Naive thymus-derived CD4-positive, alpha-beta T cell (primary cell): Measurements from ENCODE around the gene PACS2. TPM values are rescaled to one million over a fixed set of nuclear protein-coding genes. Genes with fewer than 3 reads are reported as not detected.

Experiments used
- ATAC-seq: fragments of 150-1000 bp; cut with Tn5 transposase; 2 replicates; pipeline ENCODE4 v1.10.0; 2021; ENCODE audit warnings: mild to moderate bottlenecking, moderate library complexity
- CTCF ChIA-PET: fragments of 350-600 bp; sonication (Branson Sonifier 250); formaldehyde crosslinking; loops from one replicate; lab custom pipeline; 2021; ENCODE audit warnings: antibody characterized with exemption; lab: Charles Lee
- POLR2A ChIA-PET: fragments of 350-600 bp; sonication (Branson Sonifier 250); formaldehyde crosslinking; loops from one replicate; lab custom pipeline; 2021; ENCODE audit warnings: antibody characterized with exemption, inconsistent platforms; lab: Charles Lee
- DNase-seq, 9 donors: peaks; one replicate each; pipeline versions ENCODE4 v3.0.0 to v3.0.0-alpha.2; 2020 to 2022; ENCODE audit warnings: mixed read lengths in 1 of 9
- H3K27ac ChIP-seq: one replicate; pipeline ENCODE4 v1.7.0; 2013; ENCODE audit warnings: mild to moderate bottlenecking, low read depth, low read length, moderate library complexity
- H3K27me3 ChIP-seq, 2 donors: one replicate each; pipeline ENCODE4 v1.7.0; 2013; ENCODE audit warnings: low read length in 2 of 2, mild to moderate bottlenecking in 2 of 2, moderate library complexity in 2 of 2; ENCODE audit not compliant: control insufficient read depth in 2 of 2, insufficient read depth in 2 of 2
- H3K36me3 ChIP-seq, 3 experiments: 1 replicate in 2 of 3; 2 replicates in 1 of 3; pipeline ENCODE4 v1.7.0; 2013; ENCODE audit warnings: low read length in 3 of 3, mild to moderate bottlenecking in 3 of 3, moderate library complexity in 1 of 3; ENCODE audit not compliant: insufficient read depth in 3 of 3, control insufficient read depth in 2 of 3
- H3K4me1 ChIP-seq, 2 donors: one replicate each; pipeline ENCODE4 v1.7.0; 2013; ENCODE audit warnings: low read length in 2 of 2, mild to moderate bottlenecking in 2 of 2, moderate library complexity in 1 of 2; ENCODE audit not compliant: control insufficient read depth in 2 of 2, insufficient read depth in 2 of 2
- H3K4me3 ChIP-seq: 2 replicates; pipeline ENCODE4 v1.7.0; 2013; ENCODE audit warnings: mild to moderate bottlenecking, low read length
- H3K9me3 ChIP-seq, 3 experiments: 1 replicate in 2 of 3; 2 replicates in 1 of 3; pipeline ENCODE4 v1.7.0; 2013; ENCODE audit warnings: low read length in 3 of 3; ENCODE audit not compliant: control insufficient read depth in 2 of 3
- H3K27ac Mint-ChIP-seq, 9 donors: one replicate each; pipeline ENCODE4 v1.8.0; 2020 to 2022; ENCODE audit warnings: mixed read lengths in 9 of 9, mild to moderate bottlenecking in 8 of 9, moderate library complexity in 5 of 9, inconsistent platforms in 2 of 9
- H3K27me3 Mint-ChIP-seq, 5 donors: one replicate each; pipeline ENCODE4 v1.8.0; 2021 to 2022; ENCODE audit warnings: mixed read lengths in 5 of 5, mild to moderate bottlenecking in 1 of 5
- H3K36me3 Mint-ChIP-seq, 5 donors: one replicate each; pipeline ENCODE4 v1.8.0; 2020 to 2022; ENCODE audit warnings: mixed read lengths in 5 of 5, mild to moderate bottlenecking in 3 of 5, inconsistent platforms in 1 of 5
- H3K4me1 Mint-ChIP-seq, 7 donors: one replicate each; pipeline ENCODE4 v1.8.0; 2020 to 2022; ENCODE audit warnings: mixed read lengths in 7 of 7, mild to moderate bottlenecking in 3 of 7, inconsistent platforms in 1 of 7
- H3K4me3 Mint-ChIP-seq, 10 donors: one replicate each; pipeline ENCODE4 v1.8.0; 2020 to 2022; ENCODE audit warnings: mild to moderate bottlenecking in 10 of 10, mixed read lengths in 10 of 10, moderate library complexity in 6 of 10, inconsistent platforms in 2 of 10
- H3K9me3 Mint-ChIP-seq, 11 donors: one replicate each; pipeline ENCODE4 v1.8.0; 2020 to 2022; ENCODE audit warnings: mixed read lengths in 11 of 11, mild to moderate bottlenecking in 4 of 11, inconsistent platforms in 1 of 11, moderate library complexity in 1 of 11
- intact Hi-C, 2 donors: fragments of 100-400 bp; cut with micrococcal nuclease; formaldehyde crosslinking; loops; one replicate each; pipeline ENCODE4 v1.15.1; 2023
- polyA plus RNA-seq, 2 donors: library from polyadenylated mRNA; unstranded; fragments of 300-500 nt; fragmentation: Illumina TruSeq; gene quantifications; one replicate each; pipeline ENCODE4 v1.2.3, GENCODE V29; 2021
- total RNA-seq, 6 experiments: library from RNA in 5 of 6; stranded (reverse) in 5 of 6; gene quantifications; 1 replicate in 5 of 6; 2 replicates in 1 of 6; pipeline ENCODE4 v1.2.3 and lab custom pipeline; 2021 to 2026

The PACS2 gene
- total and polyA plus RNA-seq, 7 experiments from 2014 or later = 1.5 to 75.4 (median 69.2) TPM

DNA sequence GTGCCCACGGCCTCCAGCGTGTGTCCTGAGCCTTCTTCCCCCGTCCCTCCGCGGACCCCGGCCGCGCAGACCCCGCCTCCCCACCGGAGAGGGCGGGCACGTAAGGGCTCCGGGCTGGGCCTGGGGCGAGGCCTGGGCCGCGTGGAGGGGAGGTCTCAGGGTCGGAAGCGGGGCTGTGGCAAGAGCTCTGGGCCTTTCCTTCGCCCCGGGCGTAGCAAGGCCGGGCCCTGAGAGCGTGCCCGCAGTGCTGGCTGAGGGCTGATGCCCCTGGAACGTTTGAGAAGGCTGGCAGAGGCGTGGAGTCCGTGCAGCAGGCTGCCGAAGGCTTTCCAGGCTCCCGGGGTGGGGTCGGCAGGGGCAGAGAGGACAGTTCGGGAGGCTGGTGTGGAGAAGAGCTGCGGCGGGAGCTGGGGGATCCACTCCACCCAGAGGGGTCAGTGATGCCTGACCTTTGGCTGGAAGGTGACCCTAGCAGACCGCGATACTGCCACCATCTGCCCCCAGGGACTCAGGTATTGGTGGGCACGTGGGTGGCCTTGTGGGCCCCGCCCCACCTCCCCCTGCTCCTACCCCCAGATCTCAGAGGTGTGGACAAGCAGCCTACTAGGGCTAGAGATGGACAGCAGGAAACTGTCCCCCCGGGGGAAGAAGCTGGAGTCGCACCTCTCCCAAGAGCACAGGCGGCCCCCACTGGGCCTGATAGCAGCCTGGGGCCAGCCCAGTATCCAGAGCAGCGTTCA, 84.3 kb downstream of the PACS2 start:
- peak overlapping the region; percentile 87 for H3K27ac ChIP-seq
- POLR2A ChIA-PET = interaction anchor here (0.9 to 1.5 kb wide), 2 partner anchors 8 to 209 kb away, joined by 3 to 6 read pairs; no protein-coding TSS in a partner anchor
- Mint-ChIP-seq H3K4me1 (peaks cover 6 to 32% (median 21%) of the 10 kb centered on the region in 7 donors), H3K9me3 (peaks cover 6 to 36% (median 16%) of the 10 kb centered on the region in 11 donors), H3K27me3 (no peaks in the 10 kb centered on the region), H3K4me3 (peak overlapping the region; percentile 78 to 95 (median 83)), H3K27ac (peak overlapping the region in 7 of 9 donors; percentile 56 to 95 (median 82)), H3K36me3 (peaks cover 12 to 27% (median 15%) of the 10 kb centered on the region in 5 donors)
- H3K36me3 ChIP-seq = peaks cover 0 to 21% (median 4%) of the 10 kb centered on the region in 3 experiments
- DNase-seq = peak in 3 of 9 donors; percentile 32 to 63 (median 35)
- CTCF ChIA-PET = interaction anchor here (1.5 kb wide), 1 partner anchor 91 kb away, joined by 3 read pairs; no protein-coding TSS in a partner anchor
- intact Hi-C loops = loop anchor here (1.0 kb wide), 6 partner anchors 12 to 98 kb away; partner anchors contain the start of genes BRF1 (in 1 of the 2), MTA1 (in 1 of the 2) and TEDC1 (in 1 of the 2)
- peak overlapping the region; percentile 63 for H3K4me3 ChIP-seq
- ATAC-seq = peak; percentile 42
- H3K9me3 ChIP-seq = peaks cover 0 to 19% (median 0%) of the 10 kb centered on the region in 3 experiments
- H3K27me3 ChIP-seq = no peaks in the 10 kb centered on the region
- H3K4me1 ChIP-seq = peaks cover 20 to 26% of the 10 kb centered on the region in 2 donors

DNA sequence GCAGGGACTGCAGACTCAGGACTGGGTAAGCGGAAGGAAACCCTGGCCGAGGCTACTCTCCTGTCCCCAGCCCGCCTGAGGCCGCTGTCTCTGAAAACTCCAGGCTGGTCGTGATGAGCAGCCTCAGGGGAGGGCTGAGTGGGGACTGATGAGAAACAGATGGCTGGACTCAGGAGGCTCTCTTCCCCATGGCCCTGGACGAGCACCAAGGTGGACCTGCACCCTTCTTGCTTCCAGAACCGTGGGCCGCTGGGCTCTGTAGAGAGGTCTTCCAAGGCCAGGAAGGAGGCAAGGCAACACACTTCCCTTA, 84.9 kb downstream of the PACS2 start:
- Mint-ChIP-seq H3K36me3 (peaks cover 12 to 27% (median 15%) of the 10 kb centered on the region in 5 donors), H3K9me3 (peaks cover 6 to 41% (median 16%) of the 10 kb centered on the region in 11 donors), H3K4me3 (peak overlapping the region; percentile 29 to 95 (median 83)), H3K4me1 (peaks cover 9 to 37% (median 26%) of the 10 kb centered on the region in 7 donors), H3K27ac (peak overlapping the region in 6 of 9 donors; percentile 11 to 95 (median 40)), H3K27me3 (no peaks in the 10 kb centered on the region)
- Histone ChIP-seq H3K27me3 (no peaks in the 10 kb centered on the region), H3K36me3 (peaks cover 0 to 19% (median 4%) of the 10 kb centered on the region in 3 experiments), H3K4me1 (peaks cover 20 to 32% of the 10 kb centered on the region in 2 donors), H3K27ac (peak overlapping the region; percentile 87), H3K4me3 (peak overlapping the region; percentile 63), H3K9me3 (peaks cover 0 to 21% (median 0%) of the 10 kb centered on the region in 3 experiments)
- DNase-seq = no peak
- no peak for ATAC-seq
- intact Hi-C loops = no loop called here
- POLR2A ChIA-PET = interaction anchor here (0.9 to 1.5 kb wide), 2 partner anchors 8 to 209 kb away, joined by 3 to 6 read pairs; no protein-coding TSS in a partner anchor
- CTCF ChIA-PET = interaction anchor here (0.9 kb wide), 1 partner anchor 90 kb away, joined by 3 read pairs; no protein-coding TSS in a partner anchor

DNA sequence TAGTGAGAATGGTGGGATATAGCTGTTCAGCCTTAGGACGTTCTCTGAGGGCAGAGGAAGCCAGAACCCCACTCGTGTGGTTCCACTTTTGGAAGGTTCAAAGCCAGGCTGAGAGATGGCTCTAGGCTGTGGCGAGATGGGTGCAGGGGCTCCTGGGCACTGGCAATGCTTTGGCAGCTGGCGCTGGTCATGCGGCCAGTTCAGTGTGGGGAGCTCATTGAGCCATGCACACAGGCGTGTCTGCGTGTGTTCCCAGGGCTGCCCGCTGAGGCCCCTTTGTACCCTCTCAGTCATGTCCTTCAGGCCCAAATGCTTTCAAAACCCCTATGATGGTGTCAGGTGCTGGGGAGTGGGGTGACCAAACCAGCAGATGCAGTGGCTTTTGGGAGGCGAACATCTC, 85.5 kb downstream of the PACS2 start:
- Histone ChIP-seq H3K27me3 (no peaks in the 10 kb centered on the region), H3K4me1 (peaks cover 20 to 38% of the 10 kb centered on the region in 2 donors), H3K9me3 (peaks cover 0 to 22% (median 0%) of the 10 kb centered on the region in 3 experiments), H3K27ac (no peak overlapping the region), H3K4me3 (no peak overlapping the region), H3K36me3 (peaks cover 0 to 19% (median 4%) of the 10 kb centered on the region in 3 experiments)
- H3K36me3 Mint-ChIP-seq = peaks cover 12 to 30% (median 15%) of the 10 kb centered on the region in 5 donors
- H3K27ac Mint-ChIP-seq = peak overlapping the region in 7 of 9 donors; percentile 19 to 95 (median 47)
- H3K4me3 Mint-ChIP-seq = peak overlapping the region; percentile 29 to 95 (median 83)
- ATAC-seq (no peak), DNase-seq (no peak)
- intact Hi-C loops = no loop called here
- peaks cover 6 to 47% (median 16%) of the 10 kb centered on the region in 11 donors for H3K9me3 Mint-ChIP-seq
- H3K27me3 Mint-ChIP-seq = no peaks in the 10 kb centered on the region
- CTCF ChIA-PET = interaction anchor here (0.9 kb wide), 1 partner anchor 89 kb away, joined by 3 read pairs; no protein-coding TSS in a partner anchor
- POLR2A ChIA-PET = interaction anchor here (1.5 kb wide), 1 partner anchor 210 kb away, joined by 3 read pairs; no protein-coding TSS in a partner anchor
- H3K4me1 Mint-ChIP-seq = peaks cover 13 to 43% (median 32%) of the 10 kb centered on the region in 7 donors

DNA sequence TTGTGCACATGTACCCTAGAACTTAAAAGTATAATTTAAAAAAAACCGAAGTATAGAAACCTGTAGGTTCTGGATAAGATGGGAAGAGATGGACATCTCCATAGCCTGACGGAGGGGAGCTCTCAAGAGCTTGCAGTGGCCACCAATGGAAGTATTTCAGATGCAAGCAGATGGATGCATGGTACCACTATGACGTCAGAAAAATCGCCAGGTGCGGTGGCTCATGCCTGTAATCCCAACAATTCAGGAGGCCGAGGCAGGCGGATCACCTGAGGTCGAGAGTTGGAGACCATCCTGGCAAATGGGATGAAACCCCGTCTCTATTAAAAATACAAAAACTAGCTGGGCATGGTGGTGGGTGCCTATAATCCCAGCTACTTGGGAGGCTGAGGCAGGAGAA, 87.2 kb downstream of the PACS2 start:
- CTCF ChIA-PET = no interaction called here
- Mint-ChIP-seq H3K36me3 (peaks cover 12 to 36% (median 15%) of the 10 kb centered on the region in 5 donors), H3K4me3 (no peak overlapping the region), H3K27me3 (no peaks in the 10 kb centered on the region), H3K27ac (peak overlapping the region in 1 of 9 donors; percentile 70), H3K9me3 (peaks cover 6 to 62% (median 18%) of the 10 kb centered on the region in 11 donors), H3K4me1 (peaks cover 18 to 49% (median 36%) of the 10 kb centered on the region in 7 donors)
- Histone ChIP-seq H3K27me3 (no peaks in the 10 kb centered on the region), H3K27ac (no peak overlapping the region), H3K4me1 (peaks cover 20 to 42% of the 10 kb centered on the region in 2 donors), H3K9me3 (peaks cover 0 to 22% (median 0%) of the 10 kb centered on the region in 3 experiments), H3K36me3 (peaks cover 0 to 19% (median 4%) of the 10 kb centered on the region in 3 experiments), H3K4me3 (no peak overlapping the region)
- POLR2A ChIA-PET = no interaction called here
- intact Hi-C loops = no loop called here
- DNase-seq (no peak), ATAC-seq (no peak)

DNA sequence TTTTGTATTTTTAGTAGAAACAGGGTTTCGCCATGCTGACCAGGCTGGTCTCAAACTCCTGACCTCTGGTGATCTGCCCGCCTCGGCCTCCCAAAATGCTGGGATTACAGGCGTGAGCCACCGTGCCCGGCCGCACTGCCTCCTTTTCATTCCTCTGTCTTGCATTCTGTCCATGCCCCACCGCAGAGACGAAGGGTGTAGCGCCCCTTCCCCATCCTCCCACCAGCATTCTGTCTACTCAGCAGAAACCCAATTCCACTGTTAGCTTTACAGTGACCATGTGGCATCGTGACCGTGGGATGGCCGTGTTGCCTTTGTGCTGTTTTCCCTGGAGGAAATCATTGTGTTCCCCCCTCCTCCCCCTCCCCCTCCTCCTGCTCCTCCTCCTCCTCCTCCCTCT, 94.0 kb downstream of the PACS2 start:
- Mint-ChIP-seq H3K27me3 (peaks cover 0 to 36% (median 6%) of the 10 kb centered on the region in 5 donors), H3K4me3 (no peak overlapping the region), H3K27ac (no peak overlapping the region), H3K36me3 (peaks cover 0 to 13% (median 0%) of the 10 kb centered on the region in 5 donors), H3K9me3 (peaks cover 0 to 29% (median 1%) of the 10 kb centered on the region in 11 donors), H3K4me1 (peaks cover 17 to 27% (median 22%) of the 10 kb centered on the region in 7 donors)
- intact Hi-C loops = no loop called here
- DNase-seq (no peak), ATAC-seq (no peak)
- Histone ChIP-seq H3K4me1 (peaks cover 5 to 26% of the 10 kb centered on the region in 2 donors), H3K36me3 (no peaks in the 10 kb centered on the region), H3K9me3 (peaks cover 0 to 3% (median 0%) of the 10 kb centered on the region in 3 experiments), H3K27me3 (peaks cover 0 to 10% of the 10 kb centered on the region in 2 donors), H3K4me3 (no peak overlapping the region), H3K27ac (no peak overlapping the region)
- POLR2A ChIA-PET = interaction anchor here (0.6 to 1.1 kb wide), 3 partner anchors 11 to 68 kb away, joined by 3 read pairs; no protein-coding TSS in a partner anchor
- CTCF ChIA-PET = no interaction called here

DNA sequence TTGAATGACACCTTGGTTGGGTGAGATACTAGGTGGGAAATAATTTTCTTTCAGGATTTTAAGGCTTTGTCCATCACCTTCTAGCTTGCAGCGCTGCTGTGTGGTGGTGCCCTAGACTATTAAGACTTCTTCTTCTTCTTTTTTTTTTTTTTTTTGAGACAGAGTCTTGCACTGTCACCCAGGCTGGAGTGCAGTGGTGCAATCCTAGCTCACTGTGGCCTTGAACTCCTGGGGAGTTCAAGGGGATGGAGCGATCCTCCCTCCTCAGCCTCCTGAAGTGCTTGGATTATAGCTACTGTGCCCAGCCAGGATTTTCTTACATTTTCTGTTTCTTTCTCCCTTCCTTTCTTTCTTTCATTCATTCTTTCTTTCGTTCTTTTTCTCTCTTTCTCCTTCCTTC, 94.8 kb downstream of the PACS2 start:
- H3K4me1 ChIP-seq = peaks cover 5 to 20% of the 10 kb centered on the region in 2 donors
- CTCF ChIA-PET = no interaction called here
- intact Hi-C loops = no loop called here

More for the DNA sequence above, 94.8 kb downstream of the PACS2 start:
- Mint-ChIP-seq H3K4me3 (no peak overlapping the region), H3K4me1 (peaks cover 11 to 22% (median 19%) of the 10 kb centered on the region in 7 donors), H3K27me3 (peaks cover 0 to 39% (median 6%) of the 10 kb centered on the region in 5 donors), H3K9me3 (peaks cover 0 to 22% (median 0%) of the 10 kb centered on the region in 11 donors), H3K36me3 (peaks cover 0 to 13% (median 0%) of the 10 kb centered on the region in 5 donors), H3K27ac (peak overlapping the region in 2 of 9 donors; percentile 9 to 43)
- no peak overlapping the region for H3K4me3 ChIP-seq
- no peak overlapping the region for H3K27ac ChIP-seq
- POLR2A ChIA-PET = interaction anchor here (0.9 to 1.1 kb wide), 2 partner anchors 12 to 67 kb away, joined by 3 read pairs; no protein-coding TSS in a partner anchor
- DNase-seq (no peak), ATAC-seq (peak; percentile 37)
- no peaks in the 10 kb centered on the region for H3K36me3 ChIP-seq
- H3K27me3 ChIP-seq = peaks cover 0 to 12% of the 10 kb centered on the region in 2 donors
- H3K9me3 ChIP-seq = peaks cover 0 to 1% (median 0%) of the 10 kb centered on the region in 3 experiments
